MM.1S (cell line): ENCODE data around the gene COL26A1.

Source experiments
- DNase-seq: peaks from one replicate; pipeline ENCODE4 v3.0.0-alpha.2; 2015
- H2AFZ ChIP-seq: fragments of 300-600 bp; sonication (generic); 2 replicates; pipeline ENCODE4 v1.6.0; 2016; ENCODE audit warnings: antibody characterized with exemption, low read length
- H3F3A ChIP-seq: fragments of 300-600 bp; sonication (generic); 2 replicates; pipeline ENCODE4 v1.6.1; 2016; ENCODE audit warnings: mild to moderate bottlenecking, antibody characterized with exemption, low read length, moderate library complexity, mixed read lengths; ENCODE audit not compliant: insufficient read depth
- H3K27ac ChIP-seq: fragments of 300-600 bp; sonication (generic); 2 replicates; pipeline ENCODE4 v1.5.1; 2016; ENCODE audit warnings: mild to moderate bottlenecking, low read length
- H3K27me3 ChIP-seq: fragments of 300-600 bp; sonication (generic); replicated peaks from 2 replicates; pipeline ENCODE4 v1.6.0; 2016; ENCODE audit warnings: low read length; ENCODE audit not compliant: insufficient read depth
- H3K36me3 ChIP-seq: fragments of 300-600 bp; sonication (generic); replicated peaks from 2 replicates; pipeline ENCODE4 v1.6.1; 2016; ENCODE audit warnings: mild to moderate bottlenecking, low read length, mixed read lengths; ENCODE audit not compliant: insufficient read depth
- H3K4me1 ChIP-seq: fragments of 300-600 bp; sonication (generic); 2 replicates; pipeline ENCODE4 v1.6.1; 2016; ENCODE audit warnings: low read length, mixed read lengths
- H3K4me2 ChIP-seq: fragments of 300-600 bp; sonication (generic); 2 replicates; pipeline ENCODE4 v1.6.0; 2016; ENCODE audit warnings: low read depth, low read length
- H3K4me3 ChIP-seq: fragments of 300-600 bp; sonication (generic); 2 replicates; pipeline ENCODE4 v1.5.1; 2016; ENCODE audit warnings: low read length, mixed read lengths
- H3K79me2 ChIP-seq: fragments of 300-600 bp; sonication (generic); 2 replicates; pipeline ENCODE4 v1.6.1; 2016; ENCODE audit warnings: mixed run types, low read length, mixed read lengths
- H3K9ac ChIP-seq: fragments of 300-600 bp; sonication (generic); 2 replicates; pipeline ENCODE4 v1.6.1; 2016; ENCODE audit warnings: low read length, mixed read lengths
- H3K9me2 ChIP-seq: fragments of 300-600 bp; sonication (generic); replicated peaks from 2 replicates; pipeline ENCODE4 v1.6.1; 2016; ENCODE audit warnings: mild to moderate bottlenecking, low read length, mixed read lengths; ENCODE audit not compliant: insufficient read depth
- H3K9me3 ChIP-seq: fragments of 300-600 bp; sonication (generic); replicated peaks from 2 replicates; pipeline ENCODE4 v1.6.1; 2016; ENCODE audit warnings: mild to moderate bottlenecking, low read length, mixed read lengths; ENCODE audit not compliant: insufficient read depth
- H4K20me1 ChIP-seq: fragments of 300-600 bp; sonication (generic); 2 replicates; pipeline ENCODE4 v1.6.1; 2016; ENCODE audit warnings: mild to moderate bottlenecking, low read length, moderate library complexity, mixed read lengths; ENCODE audit not compliant: insufficient read depth
- EZH2 ChIP-seq: fragments of 300-600 bp; sonication (generic); optimal IDR thresholded peaks from 2 replicates; pipeline ENCODE3; 2017; ENCODE audit warnings: low read depth, mild to moderate bottlenecking, antibody characterized with exemption, low read length, mixed read lengths
- EZH2phosphoT487 ChIP-seq: fragments of 300-600 bp; sonication (generic); IDR thresholded peaks from 2 replicates; pipeline ENCODE4 v1.6.1; 2018; ENCODE audit warnings: antibody characterized with exemption, low read length
- TF ChIP-seq, protein P1 (sequence below): fragments of 300-600 bp; sonication (generic); IDR thresholded peaks from 2 replicates; pipeline ENCODE4 v1.5.1; 2016; ENCODE audit warnings: antibody characterized with exemption, low read length, mixed read lengths

The COL26A1 gene

DNA sequence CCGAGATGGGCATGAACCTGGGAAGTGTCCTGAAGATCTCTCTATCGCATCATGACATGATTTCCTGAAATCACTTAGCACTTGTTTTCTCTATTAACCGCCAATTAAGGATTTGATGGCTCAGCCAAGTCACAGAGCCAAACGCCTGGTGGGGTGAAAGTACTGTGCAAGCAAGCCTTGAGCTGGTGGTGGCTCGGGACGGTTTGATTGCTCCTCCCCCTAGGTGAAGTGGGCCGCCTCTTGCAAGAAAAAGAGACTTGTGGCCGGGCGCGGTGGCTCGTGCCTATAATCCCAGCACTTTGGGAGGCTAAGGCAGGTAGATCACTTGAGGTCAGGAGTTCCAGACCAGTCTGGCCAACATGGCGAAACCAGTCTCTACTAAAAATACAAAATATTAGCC, 50.3 kb downstream of the COL26A1 start:
- no peak overlapping the region for H2AFZ ChIP-seq
- no peak overlapping the region for H3K9ac ChIP-seq
- no peaks in the 10 kb centered on the region for H3K36me3 ChIP-seq
- no peak for TF ChIP-seq EZH2phosphoT487
- no peak for TF ChIP-seq EZH2
- TF ChIP-seq, protein P1, sequence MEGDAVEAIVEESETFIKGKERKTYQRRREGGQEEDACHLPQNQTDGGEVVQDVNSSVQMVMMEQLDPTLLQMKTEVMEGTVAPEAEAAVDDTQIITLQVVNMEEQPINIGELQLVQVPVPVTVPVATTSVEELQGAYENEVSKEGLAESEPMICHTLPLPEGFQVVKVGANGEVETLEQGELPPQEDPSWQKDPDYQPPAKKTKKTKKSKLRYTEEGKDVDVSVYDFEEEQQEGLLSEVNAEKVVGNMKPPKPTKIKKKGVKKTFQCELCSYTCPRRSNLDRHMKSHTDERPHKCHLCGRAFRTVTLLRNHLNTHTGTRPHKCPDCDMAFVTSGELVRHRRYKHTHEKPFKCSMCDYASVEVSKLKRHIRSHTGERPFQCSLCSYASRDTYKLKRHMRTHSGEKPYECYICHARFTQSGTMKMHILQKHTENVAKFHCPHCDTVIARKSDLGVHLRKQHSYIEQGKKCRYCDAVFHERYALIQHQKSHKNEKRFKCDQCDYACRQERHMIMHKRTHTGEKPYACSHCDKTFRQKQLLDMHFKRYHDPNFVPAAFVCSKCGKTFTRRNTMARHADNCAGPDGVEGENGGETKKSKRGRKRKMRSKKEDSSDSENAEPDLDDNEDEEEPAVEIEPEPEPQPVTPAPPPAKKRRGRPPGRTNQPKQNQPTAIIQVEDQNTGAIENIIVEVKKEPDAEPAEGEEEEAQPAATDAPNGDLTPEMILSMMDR = no peak
- H3K4me3 ChIP-seq = no peak overlapping the region
- H4K20me1 ChIP-seq = no peaks in the 10 kb centered on the region
- no peaks in the 10 kb centered on the region for H3K79me2 ChIP-seq
- no peaks in the 10 kb centered on the region for H3K9me3 ChIP-seq
- H3K4me1 ChIP-seq = no peaks in the 10 kb centered on the region
- H3K27ac ChIP-seq = no peak overlapping the region
- DNase-seq = no peak
- no peaks in the 10 kb centered on the region for H3K9me2 ChIP-seq
- no peak overlapping the region for H3K4me2 ChIP-seq
- H3K27me3 ChIP-seq = peaks cover 91% of the 10 kb centered on the region
- no peaks in the 10 kb centered on the region for H3F3A ChIP-seq

- no peak overlapping the region for H2AFZ ChIP-seq
- H3K9ac ChIP-seq = no peak overlapping the region
- H4K20me1 ChIP-seq = no peaks in the 10 kb centered on the region
- no peaks in the 10 kb centered on the region for H3K36me3 ChIP-seq
- H3K79me2 ChIP-seq = no peaks in the 10 kb centered on the region
- no peaks in the 10 kb centered on the region for H3K9me3 ChIP-seq
- H3K4me1 ChIP-seq = no peaks in the 10 kb centered on the region
- H3K27ac ChIP-seq = no peak overlapping the region
- no peak overlapping the region for H3K4me2 ChIP-seq
- peaks cover 88% of the 10 kb centered on the region for H3K27me3 ChIP-seq
- no peak for TF ChIP-seq EZH2
- TF ChIP-seq EZH2phosphoT487 = no peak
- no peak overlapping the region for H3K4me3 ChIP-seq
- H3K9me2 ChIP-seq = no peaks in the 10 kb centered on the region
- H3F3A ChIP-seq = no peaks in the 10 kb centered on the region
- no peak for DNase-seq
These were observed 56.0 kb downstream of the COL26A1 start for GRCh38 chr7:101418694-101419093.

DNA sequence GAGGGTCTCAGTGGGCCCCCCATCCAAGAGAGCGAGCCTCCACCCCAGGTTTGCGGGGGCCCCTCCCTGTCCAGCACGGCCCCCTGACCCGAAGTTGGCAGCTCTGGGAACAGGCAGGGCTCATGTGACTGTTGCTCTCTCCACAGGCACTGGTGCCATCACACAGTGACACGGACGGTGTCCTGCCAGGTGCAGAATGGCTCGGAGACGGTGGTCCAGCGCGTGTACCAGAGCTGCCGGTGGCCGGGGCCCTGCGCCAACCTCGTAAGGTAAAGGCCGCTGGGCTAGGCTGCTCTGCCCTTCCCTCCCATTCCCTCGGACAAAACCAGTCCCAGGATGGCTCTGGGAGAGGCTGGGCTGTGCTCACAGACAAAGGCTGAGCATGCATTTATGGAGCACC, 57.2 kb downstream of the COL26A1 start:
- Histone ChIP-seq H3K4me3 (no peak overlapping the region), H3K9me2 (no peaks in the 10 kb centered on the region), H2AFZ (no peak overlapping the region), H3K27ac (no peak overlapping the region), H3K27me3 (peaks cover 88% of the 10 kb centered on the region), H3F3A (no peaks in the 10 kb centered on the region), H3K4me2 (no peak overlapping the region), H3K9ac (no peak overlapping the region), H3K79me2 (no peaks in the 10 kb centered on the region), H3K9me3 (no peaks in the 10 kb centered on the region), H3K36me3 (no peaks in the 10 kb centered on the region), H3K4me1 (no peaks in the 10 kb centered on the region), H4K20me1 (no peaks in the 10 kb centered on the region)
- TF ChIP-seq EZH2 (no peak), EZH2phosphoT487 (no peak)
- TF ChIP-seq, protein P1 = no peak
- DNase-seq = no peak

GRCh38 chr7:101420436-101420835, 57.8 kb downstream of the COL26A1 start:
- no peak overlapping the region for H3K9ac ChIP-seq
- TF ChIP-seq, protein P1 = no peak
- TF ChIP-seq EZH2phosphoT487 = no peak
- no peak overlapping the region for H3K4me2 ChIP-seq
- no peak overlapping the region for H3K27ac ChIP-seq
- H4K20me1 ChIP-seq = no peaks in the 10 kb centered on the region
- no peaks in the 10 kb centered on the region for H3K4me1 ChIP-seq
- no peaks in the 10 kb centered on the region for H3K36me3 ChIP-seq
- no peaks in the 10 kb centered on the region for H3K9me3 ChIP-seq
- H3K4me3 ChIP-seq = no peak overlapping the region
- no peak for DNase-seq
- H3F3A ChIP-seq = no peaks in the 10 kb centered on the region
- no peaks in the 10 kb centered on the region for H3K79me2 ChIP-seq
- peaks cover 86% of the 10 kb centered on the region for H3K27me3 ChIP-seq
- no peaks in the 10 kb centered on the region for H3K9me2 ChIP-seq
- H2AFZ ChIP-seq = no peak overlapping the region
